Measurements from ENCODE around the gene NFE2L1. TPM values are rescaled to one million over a fixed set of nuclear protein-coding genes. Genes with fewer than 3 reads are reported as not detected.

NFE2L1 gene
- polyA plus RNA-seq, 1 of the 3 experiments (the other 2 are of a cell fraction) = 159 TPM

- H3K9me2 ChIP-seq = no peaks in the 10 kb centered on the region
- no peak overlapping the region for H3K27ac ChIP-seq (ENCODE audit: low read depth in 2 of 2, low read length in 1 of 2)
- peak overlapping the region; percentile 53 to 63 for H3K4me3 ChIP-seq (ENCODE audit: low read depth in 2 of 2, low read length in 1 of 2)
- H3K36me3 ChIP-seq (replicated peaks in 1 of 2; ENCODE audit: control insufficient read depth in 1 of 2, insufficient read depth in 2 of 2, low read length in 1 of 2) = no peaks in the 10 kb centered on the region
- peaks cover 5 to 14% of the 10 kb centered on the region in 2 experiments; a peak in 2 of 4 replicates for H3K4me1 ChIP-seq (ENCODE audit: control insufficient read depth in 1 of 2, insufficient read depth in 2 of 2, low read depth in 1 of 2, low read length in 1 of 2)
- H3K4me2 ChIP-seq = peak overlapping the region; percentile 92
- peak overlapping the region; percentile 51; the same call in 1 of the 2 replicates for H3K9ac ChIP-seq
- H3F3A ChIP-seq (replicated peaks; ENCODE audit: insufficient read depth) = peaks cover 5% of the 10 kb centered on the region
- no peaks in the 10 kb centered on the region for H3K9me3 ChIP-seq
- H3K79me2 ChIP-seq (ENCODE audit: insufficient read depth) = no peaks in the 10 kb centered on the region
- H4K20me1 ChIP-seq (ENCODE audit: insufficient read depth) = no peaks in the 10 kb centered on the region
- WGBS (ENCODE audit: low lambda C conversion rate) = 96% methylated on average over 6 of the region's 6 CpGs
- H2AFZ ChIP-seq (ENCODE audit: low read depth) = 0 out of 2 replicates have a peak overlapping the region, but pooled peaks have one; percentile 74
- TF ChIP-seq ELF1 (IDR thresholded peaks at IDR 0.05) (no peak), MEF2A (IDR thresholded peaks at IDR 0.05; ENCODE audit: borderline replicate concordance, low read depth) (no peak), MXI1 (IDR thresholded peaks at IDR 0.05; ENCODE audit: low read depth, low read length) (no peak), TAF1 (IDR thresholded peaks at IDR 0.05; ENCODE audit: borderline replicate concordance, low read depth, low read length) (no peak), FOSL2 (IDR thresholded peaks at IDR 0.05; ENCODE audit: borderline replicate concordance, low read depth) (no peak), CTCF (IDR thresholded peaks at IDR 0.05) (no peak), SMC3 (IDR thresholded peaks at IDR 0.05; ENCODE audit: low read depth, low read length) (no peak), EZH2phosphoT487 (IDR thresholded peaks at IDR 0.05; ENCODE audit: borderline replicate concordance, low read depth) (no peak)
- TF ChIP-seq, protein P1, sequence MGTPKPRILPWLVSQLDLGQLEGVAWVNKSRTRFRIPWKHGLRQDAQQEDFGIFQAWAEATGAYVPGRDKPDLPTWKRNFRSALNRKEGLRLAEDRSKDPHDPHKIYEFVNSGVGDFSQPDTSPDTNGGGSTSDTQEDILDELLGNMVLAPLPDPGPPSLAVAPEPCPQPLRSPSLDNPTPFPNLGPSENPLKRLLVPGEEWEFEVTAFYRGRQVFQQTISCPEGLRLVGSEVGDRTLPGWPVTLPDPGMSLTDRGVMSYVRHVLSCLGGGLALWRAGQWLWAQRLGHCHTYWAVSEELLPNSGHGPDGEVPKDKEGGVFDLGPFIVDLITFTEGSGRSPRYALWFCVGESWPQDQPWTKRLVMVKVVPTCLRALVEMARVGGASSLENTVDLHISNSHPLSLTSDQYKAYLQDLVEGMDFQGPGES (IDR thresholded peaks at IDR 0.05; ENCODE audit: low read depth, low read length) = no peak
- no peak for DNase-seq
- no peaks in the 10 kb centered on the region for H3K27me3 ChIP-seq (ENCODE audit: insufficient read depth)
- CTCF ChIA-PET = interaction anchor here (1.0 to 31.3 kb wide), 15 partner anchors 11 to 146 kb away, joined by 3 to 1200 read pairs (median 5); partner anchors contain the start of genes NFE2L1 and SNX11
- POLR2A ChIA-PET = interaction anchor here (0.5 to 3.8 kb wide), 5 partner anchors 9 to 854 kb away, joined by 3 to 34 read pairs (median 4); partner anchors contain the start of gene NFE2L1
Observed at GRCh38 chr17:48036693-48037035, 11.5 kb upstream of the NFE2L1 start.

DNA sequence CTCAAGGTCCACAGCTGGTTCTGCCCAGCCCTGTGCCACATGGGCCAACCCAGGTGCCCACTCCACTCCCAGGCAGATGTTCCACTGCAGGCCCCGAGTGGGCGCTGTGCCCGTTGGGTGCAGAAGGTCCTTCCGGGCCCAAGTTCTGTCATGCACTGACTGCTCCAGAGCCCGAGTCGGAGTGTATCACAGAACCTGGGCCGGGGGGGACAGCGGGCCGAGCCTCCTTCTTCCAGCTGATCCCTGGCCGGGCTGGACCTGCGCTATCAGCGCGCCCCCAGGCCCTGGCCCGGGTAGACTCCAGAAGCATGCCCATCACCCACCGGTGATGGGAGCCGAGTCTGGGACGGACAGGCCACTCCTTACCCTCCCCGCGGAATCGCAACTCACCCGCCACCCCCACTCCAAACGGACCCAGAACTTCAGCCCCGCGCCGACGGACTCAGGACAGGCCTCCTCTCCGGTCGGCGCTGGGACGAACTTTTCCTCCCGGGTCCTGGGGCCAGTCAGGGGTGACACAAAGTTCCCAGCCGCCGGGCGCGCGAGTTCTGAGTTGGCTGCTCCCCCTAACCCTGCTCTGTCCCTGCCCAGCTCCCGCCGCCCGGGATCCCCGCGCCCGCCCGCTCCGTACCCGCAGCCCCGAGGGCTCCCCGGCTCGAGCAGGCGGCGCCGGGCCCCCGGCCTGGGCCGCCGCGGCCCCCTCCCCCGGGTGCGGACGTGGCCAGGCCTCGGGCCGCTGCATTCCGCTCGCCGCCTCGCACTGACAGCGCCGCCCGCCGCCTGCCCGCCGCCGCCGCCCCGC, 10.9 kb upstream of the NFE2L1 start, which contains the start of gene COPZ2:
Gene COPZ2, minus strand, starts transcription at position 762 of the 802 bp plus-strand sequence. Its CDS starts 20 bp downstream, at position 742.
- H3K9me2 ChIP-seq = no peaks in the 10 kb centered on the region
- WGBS (ENCODE audit: low lambda C conversion rate) = 6% methylated on average over 21 of the region's 73 CpGs
- POLR2A ChIA-PET = interaction anchor here (0.5 to 3.8 kb wide), 5 partner anchors 8 to 854 kb away, joined by 3 to 34 read pairs (median 4); partner anchors contain the start of gene NFE2L1
- CTCF ChIA-PET = interaction anchor here (0.6 to 31.3 kb wide), 19 partner anchors 8 to 147 kb away, joined by 3 to 1200 read pairs (median 4); partner anchors contain the start of genes NFE2L1 and SNX11
- no peaks in the 10 kb centered on the region for H3K27me3 ChIP-seq (ENCODE audit: insufficient read depth)
- peak within 1 kb of the TSS; percentile 53 to 63 for H3K4me3 ChIP-seq (ENCODE audit: low read depth in 2 of 2, low read length in 1 of 2)
- peaks cover 5% of the 10 kb centered on the region for H3F3A ChIP-seq (replicated peaks; ENCODE audit: insufficient read depth)
- TF ChIP-seq SMC3 (IDR thresholded peaks at IDR 0.05; ENCODE audit: low read depth, low read length) = 0 out of 2 replicates have a peak, but pooled peaks have one; percentile 10
- TF ChIP-seq, protein P2, sequence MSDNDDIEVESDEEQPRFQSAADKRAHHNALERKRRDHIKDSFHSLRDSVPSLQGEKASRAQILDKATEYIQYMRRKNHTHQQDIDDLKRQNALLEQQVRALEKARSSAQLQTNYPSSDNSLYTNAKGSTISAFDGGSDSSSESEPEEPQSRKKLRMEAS (IDR thresholded peaks at IDR 0.05; ENCODE audit: low read depth) = 0 out of 2 replicates have a peak, but pooled peaks have one; percentile 16
- 0 out of 2 replicates have a peak, but pooled peaks have one; percentile 21 for TF ChIP-seq SIN3A (IDR thresholded peaks at IDR 0.05; ENCODE audit: borderline replicate concordance, low read depth, low read length)
- TF ChIP-seq RAD21 (IDR thresholded peaks at IDR 0.05; ENCODE audit: low read length) = peak; percentile 13; the same call in 1 of the 2 replicates
- TF ChIP-seq CTCF (IDR thresholded peaks at IDR 0.05) = peak; percentile 69
- TF ChIP-seq, protein P3, sequence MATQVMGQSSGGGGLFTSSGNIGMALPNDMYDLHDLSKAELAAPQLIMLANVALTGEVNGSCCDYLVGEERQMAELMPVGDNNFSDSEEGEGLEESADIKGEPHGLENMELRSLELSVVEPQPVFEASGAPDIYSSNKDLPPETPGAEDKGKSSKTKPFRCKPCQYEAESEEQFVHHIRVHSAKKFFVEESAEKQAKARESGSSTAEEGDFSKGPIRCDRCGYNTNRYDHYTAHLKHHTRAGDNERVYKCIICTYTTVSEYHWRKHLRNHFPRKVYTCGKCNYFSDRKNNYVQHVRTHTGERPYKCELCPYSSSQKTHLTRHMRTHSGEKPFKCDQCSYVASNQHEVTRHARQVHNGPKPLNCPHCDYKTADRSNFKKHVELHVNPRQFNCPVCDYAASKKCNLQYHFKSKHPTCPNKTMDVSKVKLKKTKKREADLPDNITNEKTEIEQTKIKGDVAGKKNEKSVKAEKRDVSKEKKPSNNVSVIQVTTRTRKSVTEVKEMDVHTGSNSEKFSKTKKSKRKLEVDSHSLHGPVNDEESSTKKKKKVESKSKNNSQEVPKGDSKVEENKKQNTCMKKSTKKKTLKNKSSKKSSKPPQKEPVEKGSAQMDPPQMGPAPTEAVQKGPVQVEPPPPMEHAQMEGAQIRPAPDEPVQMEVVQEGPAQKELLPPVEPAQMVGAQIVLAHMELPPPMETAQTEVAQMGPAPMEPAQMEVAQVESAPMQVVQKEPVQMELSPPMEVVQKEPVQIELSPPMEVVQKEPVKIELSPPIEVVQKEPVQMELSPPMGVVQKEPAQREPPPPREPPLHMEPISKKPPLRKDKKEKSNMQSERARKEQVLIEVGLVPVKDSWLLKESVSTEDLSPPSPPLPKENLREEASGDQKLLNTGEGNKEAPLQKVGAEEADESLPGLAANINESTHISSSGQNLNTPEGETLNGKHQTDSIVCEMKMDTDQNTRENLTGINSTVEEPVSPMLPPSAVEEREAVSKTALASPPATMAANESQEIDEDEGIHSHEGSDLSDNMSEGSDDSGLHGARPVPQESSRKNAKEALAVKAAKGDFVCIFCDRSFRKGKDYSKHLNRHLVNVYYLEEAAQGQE (IDR thresholded peaks at IDR 0.05; ENCODE audit: low read depth, low read length) = no peak
- no peak for TF ChIP-seq TCF12 (IDR thresholded peaks at IDR 0.05)
- H3K9ac ChIP-seq = peak within 1 kb of the TSS; percentile 51
- H3K79me2 ChIP-seq (ENCODE audit: insufficient read depth) = no peaks in the 10 kb centered on the region
- H3K9me3 ChIP-seq = no peaks in the 10 kb centered on the region
- peak within 1 kb of the TSS in 1 of 2 experiments; percentile 1; a peak in 1 of 4 replicates for H3K27ac ChIP-seq (ENCODE audit: low read depth in 2 of 2, low read length in 1 of 2)
- no peaks in the 10 kb centered on the region for H4K20me1 ChIP-seq (ENCODE audit: insufficient read depth)
- peak within 1 kb of the TSS; percentile 96 for H2AFZ ChIP-seq (ENCODE audit: low read depth)
- H3K4me1 ChIP-seq (ENCODE audit: control insufficient read depth in 1 of 2, insufficient read depth in 2 of 2, low read depth in 1 of 2, low read length in 1 of 2) = peaks cover 5 to 14% of the 10 kb centered on the region in 2 experiments; a peak in 2 of 4 replicates
- peak within 1 kb of the TSS; percentile 92 for H3K4me2 ChIP-seq
- DNase-seq = peak; percentile 85
- no peaks in the 10 kb centered on the region for H3K36me3 ChIP-seq (replicated peaks in 1 of 2; ENCODE audit: control insufficient read depth in 1 of 2, insufficient read depth in 2 of 2, low read length in 1 of 2)

Data from SK-N-SH (cell line).